ENCODE results near the gene NOL4L.

Gene NOL4L

DNA sequence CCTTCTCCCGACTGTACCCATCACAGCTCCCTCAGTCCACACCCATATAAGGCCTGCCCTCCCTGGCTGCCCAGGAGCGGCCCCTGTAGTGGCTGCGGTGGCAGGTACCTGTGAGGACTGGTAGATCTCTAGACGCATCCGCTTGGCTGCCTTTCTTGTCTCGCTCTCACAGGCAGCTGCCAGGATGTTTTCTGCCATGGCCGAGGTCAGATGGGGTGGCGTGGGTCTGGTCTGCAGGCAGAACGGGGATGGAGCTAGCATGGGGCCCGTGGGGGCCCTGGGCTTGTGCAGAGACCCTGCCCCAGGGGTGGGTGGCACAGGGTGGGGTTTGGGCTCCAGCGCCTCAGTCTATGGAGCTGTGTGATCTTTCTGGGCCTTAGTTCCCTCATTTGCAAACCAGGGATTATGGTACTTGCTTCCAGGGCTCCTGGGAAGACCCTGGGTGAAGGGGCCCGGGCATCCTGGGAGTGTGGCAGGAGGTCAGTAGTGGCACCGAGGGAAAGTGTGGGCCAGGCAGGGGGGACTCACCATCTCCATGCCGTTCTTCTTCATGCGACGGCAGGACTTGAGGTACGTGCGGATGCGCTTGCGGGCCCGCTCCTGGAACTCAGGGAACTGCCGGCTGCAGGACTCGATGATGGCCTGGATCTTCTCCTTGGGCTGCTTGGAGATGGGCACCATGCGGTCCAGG is 132.2 kb downstream of the NOL4L start:
- no peak for DNase-seq

DNA sequence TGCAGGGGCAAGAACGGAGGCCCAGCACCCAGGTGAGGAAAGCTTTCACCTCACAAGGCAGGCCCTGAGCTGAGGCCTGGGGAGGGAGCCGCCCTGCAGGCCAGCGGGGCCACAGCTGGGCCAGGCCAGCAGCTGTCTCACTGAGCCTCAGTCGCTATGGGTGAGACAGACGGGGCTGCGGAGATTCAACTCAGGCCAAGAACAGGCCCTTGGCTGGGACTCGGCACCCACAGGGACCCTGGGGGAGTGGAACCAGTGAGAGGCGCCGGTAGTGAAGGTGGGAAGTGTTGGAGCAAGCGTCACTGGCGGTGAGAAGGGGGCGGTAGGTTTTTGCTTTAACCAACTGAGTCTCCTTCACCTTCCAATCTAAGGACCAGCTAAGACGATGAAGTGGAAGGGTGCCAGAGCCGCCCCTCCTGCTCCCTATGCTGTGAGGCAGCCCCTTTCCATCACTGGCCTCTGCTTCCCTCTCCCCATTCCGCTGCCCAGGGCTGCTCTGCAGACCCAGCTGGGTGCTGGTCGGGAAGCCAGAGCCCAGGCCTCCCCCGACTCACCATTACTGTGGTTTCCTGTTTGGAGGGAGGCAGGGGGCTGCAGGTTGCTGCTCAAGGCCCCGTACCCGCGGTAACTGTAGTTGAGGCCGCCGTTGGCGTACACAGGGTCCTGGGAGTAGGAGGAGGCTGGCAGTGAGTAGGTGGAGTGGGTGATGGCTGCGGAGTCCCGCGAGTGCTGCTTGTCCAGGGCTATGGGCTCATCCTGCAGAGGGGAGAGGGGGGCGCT is 133.3 kb downstream of the NOL4L start:
- DNase-seq, result no peak

DNA sequence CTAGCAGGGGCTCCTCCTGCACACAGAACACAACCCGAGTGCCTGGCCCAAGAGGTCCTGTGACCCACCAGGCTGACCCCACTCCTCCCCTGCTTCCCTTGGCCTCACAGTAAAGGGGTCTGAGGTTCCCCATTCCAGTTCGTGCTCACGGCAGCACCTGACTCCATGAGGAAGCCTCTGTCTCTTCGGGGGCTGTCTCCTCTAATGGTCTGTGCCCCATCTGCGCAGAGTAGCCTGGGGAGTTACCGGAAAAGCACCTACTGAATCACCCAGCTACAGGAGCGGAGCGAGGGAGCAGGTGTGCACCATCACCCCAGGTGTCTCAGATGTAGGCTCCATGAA is 133.8 kb downstream of the NOL4L start:
- no peak for DNase-seq

DNA sequence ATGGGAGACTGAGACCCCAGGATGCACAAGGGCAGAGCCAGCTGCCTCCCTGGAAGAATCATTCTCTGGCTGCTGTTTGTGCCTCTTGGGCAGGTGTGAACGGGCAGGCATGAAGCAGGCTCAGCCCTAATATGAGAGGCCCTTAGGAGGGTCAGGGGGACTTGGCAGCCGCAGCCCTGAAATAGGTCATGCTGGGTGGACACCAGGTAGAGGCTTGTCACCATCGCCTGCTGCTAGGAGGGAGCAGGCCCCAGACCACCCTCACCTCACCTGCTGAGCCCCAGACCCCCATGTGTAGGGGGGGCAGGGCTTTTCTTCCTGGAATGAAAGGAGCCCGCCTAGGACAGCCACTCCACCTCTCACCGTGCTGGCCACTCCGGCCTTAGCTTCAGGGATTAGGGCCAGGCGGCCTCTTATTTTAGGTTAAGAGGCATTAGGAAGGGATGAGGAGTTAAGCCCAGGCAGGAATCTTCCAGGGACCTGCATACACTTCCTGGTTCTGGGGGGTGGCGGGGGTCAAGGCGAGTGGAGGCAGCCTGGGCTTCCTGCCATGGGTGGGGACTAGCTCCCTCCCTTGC is 134.6 kb downstream of the NOL4L start:
- DNase-seq, result no peak

DNA sequence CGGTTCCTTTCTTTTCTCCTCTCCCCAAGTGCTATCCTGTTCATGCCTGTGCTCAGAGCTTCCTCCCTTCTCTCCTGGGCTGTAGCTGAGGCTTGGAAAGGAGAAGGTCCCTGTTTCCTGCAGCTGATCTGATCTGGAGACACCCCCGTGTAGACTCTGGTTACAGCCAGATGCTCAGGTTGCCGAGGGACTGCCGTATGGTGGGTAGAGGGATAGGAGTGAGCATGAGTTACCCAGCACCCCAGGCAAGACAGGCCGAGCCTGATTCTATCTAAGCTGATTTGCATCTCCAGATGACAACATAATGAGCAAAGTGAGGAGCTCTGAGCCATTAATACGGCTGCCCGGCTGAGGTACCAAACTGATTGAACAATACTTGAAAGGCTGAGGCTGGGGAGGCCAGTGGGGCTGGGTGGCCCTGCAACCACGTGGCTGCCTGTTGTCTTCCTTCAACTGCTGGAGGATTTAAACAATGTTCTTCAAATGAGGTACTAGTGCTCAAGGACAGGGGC is 135.2 kb downstream of the NOL4L start:
- DNase-seq, result no peak

DNA sequence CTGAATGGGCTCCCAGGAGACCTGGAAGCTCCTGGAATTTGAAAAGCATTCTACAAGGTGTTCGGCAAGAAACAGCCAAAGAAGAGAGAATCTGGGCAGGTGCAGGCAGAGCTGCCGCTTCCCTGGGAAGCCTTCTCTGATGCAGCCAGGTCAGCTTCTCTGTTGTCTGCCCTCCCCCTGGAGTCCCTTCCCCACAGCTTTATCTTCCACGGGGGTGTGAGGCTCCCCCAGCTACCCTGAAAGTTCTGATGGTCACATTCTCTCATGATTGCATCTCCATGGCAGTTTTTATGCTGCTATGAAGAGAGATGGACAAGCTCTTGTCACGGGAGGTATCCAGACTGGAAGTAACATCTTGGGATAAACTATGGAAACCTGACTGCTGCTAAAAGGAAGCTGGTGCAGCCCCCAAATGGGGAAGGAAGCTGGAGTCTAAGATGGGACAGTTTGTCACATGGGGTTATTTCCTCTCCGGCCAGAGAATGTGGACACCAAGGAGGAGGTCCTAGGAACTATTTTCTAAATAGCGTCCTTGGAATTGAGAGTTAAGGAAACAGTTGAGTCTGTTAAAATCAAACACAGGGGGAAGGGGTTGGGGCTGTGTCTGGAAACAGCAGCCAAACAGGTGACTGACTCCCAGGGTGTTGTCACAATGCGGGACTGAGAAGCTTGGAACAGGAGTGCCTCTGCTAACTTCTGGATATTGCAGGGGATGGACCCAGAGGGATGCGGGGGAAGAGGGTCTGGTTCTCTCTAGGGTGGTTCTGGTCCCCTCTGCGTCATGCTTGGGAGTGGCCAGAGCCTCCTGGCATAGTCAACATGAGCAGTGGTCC is 135.9 kb downstream of the NOL4L start:
- no peak for DNase-seq

DNA sequence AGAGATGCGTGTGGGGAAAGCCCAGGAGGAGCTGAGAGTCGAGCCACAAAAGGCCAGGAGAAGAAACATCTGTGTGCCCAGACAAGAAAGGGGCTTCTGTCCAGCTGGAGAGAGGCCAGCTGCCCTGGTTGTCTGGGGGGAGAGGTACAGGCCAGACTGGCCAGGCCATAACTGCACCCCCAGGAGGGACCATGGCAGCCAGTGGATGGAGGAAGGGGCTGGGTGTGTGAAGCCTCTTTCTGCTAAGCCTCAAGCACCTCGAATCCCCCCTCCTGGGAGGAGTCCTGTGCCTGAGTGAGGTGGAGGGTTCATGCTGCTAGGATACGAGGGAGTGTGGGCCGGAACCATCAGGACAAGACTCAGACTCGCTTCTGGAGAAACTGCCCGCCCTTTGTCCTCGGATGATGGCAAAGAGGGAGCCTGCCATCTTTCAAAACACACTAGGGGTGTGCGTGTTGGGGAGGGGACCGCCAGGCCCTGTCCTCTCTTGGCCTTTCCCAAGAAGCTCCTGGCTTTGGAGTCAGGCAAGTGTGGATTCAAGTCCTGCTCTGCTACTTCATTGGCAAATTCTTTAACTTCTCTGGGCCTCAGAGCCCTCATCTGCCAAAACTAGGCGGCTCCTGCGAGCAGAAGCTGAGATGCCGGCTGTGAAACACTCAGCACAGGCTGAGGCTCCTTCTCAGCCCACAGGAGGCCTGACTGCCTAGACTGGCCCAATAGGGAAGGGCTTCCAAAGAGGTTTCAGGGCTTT is 136.7 kb downstream of the NOL4L start:
- no peak for DNase-seq

DNA sequence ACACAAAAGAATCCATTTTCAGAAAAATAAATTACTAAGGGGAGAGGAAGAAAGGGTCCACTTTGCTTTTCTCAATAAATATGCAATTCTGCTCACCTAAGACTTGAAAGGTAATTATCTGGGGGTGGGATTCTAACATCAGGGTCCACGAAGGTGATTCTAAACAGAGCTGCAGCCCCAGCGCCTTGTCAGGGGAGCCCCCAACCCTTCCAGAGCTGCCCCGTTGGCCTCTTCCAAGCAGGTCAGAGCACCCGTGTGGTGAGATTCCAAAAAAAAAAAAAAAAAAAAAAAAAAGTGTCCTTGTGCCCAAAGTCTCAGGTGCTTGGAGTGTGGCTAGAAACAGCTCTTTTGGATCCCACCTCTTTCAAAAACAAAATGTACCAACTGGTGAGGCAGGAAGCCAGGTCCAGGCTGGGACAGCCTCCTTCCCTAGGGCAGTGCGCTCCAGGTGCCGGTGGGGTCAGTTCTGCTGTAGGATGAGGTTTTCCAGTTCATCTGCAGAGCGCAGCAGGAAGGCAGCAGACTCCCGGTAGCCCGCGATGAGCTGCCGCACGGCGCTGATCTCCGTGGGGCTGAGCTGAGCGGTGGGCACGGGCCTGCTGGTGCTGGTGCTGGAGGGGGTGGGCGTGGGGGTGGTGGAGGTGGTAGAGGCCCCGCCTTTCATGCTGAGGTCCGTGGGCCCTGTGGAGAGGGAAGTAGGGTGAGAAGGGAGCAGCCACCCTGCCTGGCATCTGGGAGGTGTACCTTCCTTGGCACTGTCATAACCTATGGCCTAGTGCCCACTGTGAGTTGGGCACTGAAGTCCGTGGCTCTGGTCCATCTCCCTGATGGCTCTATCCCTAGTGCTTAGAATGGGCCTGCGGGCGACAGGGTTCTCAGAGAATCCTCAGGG is 137.8 kb downstream of the NOL4L start:
- DNase-seq, result no peak

DNA sequence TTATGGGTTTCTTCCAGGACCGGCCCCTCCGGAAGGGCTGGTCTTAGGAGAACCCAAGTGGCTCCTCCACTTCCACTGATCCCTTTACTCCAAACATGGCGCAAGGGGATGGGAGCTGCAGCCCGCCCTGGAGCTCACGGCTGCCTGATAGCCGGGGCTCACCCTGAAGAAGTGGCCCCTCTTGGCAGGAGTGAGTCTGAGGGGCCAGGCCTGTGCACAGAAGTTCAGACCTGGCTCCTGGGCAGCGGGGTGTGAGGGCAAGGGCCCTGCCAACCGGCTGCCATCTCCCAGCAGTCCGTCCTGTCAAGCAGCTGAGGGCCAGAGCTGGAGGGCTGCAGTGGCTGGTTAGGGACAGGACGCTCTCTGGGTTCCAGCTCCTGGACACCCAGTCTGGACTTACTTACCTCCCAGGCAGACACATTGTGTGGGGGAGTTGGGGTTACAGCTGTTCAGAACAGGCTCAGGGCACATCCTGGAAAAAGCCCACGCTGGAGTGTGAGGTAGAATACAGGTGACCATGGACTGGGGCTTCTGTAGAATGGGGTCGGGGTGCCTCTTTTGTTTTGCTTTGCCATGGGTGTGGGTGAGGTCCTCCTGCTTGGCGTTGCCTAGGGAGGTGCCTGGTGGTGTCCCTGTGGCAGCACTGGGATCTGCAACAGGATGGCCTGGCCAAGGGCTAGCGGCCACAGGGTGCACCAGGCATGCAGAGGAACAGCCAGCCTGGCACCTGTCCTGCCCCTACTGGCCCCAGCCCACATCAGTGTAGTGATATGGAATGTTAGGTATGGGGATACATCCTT is 138.6 kb downstream of the NOL4L start:
- DNase-seq, result no peak

DNA sequence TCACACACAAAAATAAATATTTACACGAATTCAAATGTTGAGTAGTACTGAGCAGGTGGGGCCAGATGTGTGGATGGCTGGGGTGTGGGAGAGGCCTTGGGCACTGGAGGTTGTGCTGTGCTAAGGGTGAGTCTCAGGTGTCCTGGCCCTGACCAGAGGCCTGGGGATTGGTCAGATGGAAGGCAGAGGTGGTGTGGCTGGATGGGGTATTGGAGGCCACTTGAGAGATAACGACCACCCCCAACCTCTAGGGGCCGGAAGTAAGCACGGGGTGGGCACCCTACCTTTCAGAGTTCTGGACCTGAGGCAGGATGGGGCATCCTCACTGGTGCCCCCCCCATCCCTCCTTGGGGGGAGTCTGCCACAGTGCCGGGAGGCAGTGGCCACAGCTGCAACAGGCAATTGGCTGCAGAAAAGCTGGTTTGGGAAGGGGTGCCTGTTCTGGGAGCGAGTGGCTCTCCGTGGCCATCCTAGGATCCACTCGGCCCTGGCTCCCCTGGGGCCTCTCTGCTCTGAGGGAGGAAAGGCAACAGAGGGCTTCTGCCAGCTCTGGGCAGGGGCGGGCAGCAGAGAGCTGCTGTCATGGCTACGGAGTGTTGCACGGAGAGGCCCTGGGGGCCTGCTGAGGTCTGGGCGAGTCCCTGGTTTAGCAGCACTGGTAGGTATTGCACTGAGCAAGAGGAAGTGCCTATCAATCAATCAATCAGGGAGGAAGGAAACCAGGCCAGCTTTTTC is 139.4 kb downstream of the NOL4L start:
- DNase-seq, result no peak

DNA sequence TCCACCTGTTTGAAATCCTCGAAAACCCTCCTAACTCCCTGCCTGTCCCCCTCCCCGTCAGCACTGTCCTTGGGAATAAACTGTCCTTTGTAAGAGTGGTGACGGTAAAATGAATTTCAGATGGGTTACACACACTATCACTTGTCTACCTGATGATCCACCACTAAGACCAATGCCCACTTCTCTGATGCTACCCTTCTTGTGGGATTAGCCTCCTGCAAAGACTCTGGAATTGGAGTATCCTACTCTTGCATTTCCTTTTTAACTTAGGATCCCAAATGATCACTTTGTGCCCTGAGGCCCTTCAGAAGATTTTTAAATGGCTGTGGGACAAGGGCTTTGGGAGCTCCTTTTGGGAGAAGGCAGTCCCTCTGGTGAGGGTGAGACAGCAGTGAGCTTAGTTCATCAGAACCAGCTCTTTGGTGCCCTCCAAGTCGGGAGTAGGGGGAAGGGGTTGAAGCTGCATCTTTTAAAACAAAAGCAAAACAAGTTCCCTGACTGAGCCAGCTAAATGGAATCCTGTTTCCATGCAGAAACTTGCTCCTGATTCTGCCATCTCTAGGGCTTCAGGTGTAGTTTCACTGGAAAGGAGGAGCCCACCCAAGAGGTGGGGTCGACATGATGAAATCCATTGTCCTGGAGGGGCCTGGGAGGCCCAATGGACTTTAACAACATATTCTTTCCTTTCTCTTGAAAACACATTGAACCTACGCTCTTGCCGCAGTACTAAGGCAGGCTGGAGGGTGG is 140.5 kb downstream of the NOL4L start:
- DNase-seq, result no peak

DNA sequence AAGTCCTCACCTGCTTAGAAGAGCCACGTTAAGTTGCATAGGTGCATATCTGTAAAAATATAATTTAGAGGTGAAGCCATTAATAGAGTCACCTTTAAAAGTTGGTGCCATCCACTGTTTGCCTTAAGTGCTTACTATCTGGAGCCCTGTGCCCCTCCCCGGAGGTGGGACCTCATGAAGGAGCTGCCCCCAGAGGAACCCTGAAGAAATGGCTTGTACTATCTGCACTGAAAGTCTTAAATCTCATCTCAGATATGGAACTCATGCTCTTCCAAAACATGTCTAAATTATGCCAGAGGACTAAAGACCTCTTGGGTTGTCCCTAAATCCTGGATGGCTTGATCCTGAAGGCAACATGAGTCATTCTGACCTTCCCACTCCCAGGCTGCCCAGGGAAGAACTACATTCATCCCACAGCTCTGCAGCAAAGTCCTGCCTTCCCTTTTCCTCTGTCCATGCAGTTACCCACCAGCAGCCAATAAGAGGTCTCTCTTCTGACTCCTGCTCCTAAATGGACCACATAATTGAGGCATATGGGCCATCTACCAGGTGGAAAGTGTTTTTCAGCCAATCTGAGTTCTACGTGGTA is 141.7 kb downstream of the NOL4L start:
- DNase-seq, result no peak

DNA sequence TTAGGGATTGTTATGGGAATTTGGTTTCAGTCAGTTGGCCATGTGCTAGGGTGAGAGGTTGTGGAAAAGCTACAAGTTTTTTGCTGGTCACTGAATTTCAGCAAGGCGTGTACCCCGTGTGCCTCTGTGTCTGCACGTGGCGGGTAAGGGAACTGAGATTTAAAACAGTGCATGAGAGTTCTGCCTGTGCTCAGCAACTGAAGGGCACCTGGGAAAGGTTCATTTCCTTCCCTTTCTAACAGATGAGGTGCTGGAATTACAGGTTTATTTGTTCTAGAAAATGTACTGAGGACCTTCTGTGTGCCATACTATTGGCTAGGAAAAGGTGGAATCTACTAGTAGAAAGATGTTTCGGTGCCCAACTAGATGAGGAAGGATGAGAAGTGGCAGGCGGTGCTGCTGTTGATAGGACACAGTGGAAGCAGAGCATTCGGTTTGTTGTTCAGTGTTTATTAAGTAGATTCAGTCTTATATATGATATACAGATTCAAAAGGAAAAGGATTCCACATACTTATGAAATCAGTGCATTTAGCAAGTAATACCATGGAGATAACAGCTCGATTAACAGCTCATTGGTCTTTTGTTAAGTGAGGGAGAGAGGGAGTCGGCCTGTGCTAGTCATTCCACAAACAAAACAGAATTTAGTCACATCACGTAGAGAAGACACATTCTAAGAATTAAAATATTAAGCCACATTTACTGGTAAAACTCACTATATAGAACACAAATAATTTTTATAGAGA is 142.3 kb downstream of the NOL4L start:
- DNase-seq, result no peak

DNA sequence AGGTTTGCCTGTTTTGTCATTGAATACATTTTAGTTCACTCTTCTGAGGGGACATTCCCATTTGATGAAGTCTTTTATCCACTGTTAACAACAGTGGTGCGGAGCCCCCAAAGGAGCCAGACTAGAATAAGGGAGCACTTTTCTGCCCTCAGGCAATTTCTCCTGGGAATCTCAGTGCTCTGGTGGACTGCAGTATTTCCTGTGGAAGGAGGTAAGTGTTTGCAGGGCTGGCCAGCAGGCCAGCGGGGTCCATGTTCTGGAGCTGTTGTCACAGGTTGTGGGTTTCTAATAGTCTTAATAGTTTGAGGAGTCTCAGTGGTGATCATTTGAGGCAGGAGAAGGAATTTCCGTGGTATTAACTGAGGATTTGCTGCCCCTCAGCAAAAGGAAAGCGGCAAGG is 143.5 kb downstream of the NOL4L start:
- no peak for DNase-seq

DNA sequence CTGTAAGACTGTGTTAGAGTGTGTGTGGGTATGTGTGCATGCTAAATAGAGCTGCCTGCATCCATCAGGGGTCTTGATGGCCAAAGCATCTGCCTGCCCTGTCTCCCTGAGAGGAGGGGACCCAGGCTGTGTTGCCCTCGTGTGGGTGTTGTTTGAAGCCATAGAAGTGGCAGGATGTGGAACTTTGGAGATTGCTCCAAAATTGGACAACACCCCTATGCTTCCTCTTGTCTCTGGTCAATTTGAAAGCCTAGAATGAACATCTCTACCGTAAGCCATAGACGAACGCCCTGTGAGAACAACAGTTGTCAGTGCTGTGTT is 144.4 kb downstream of the NOL4L start:
- no peak for DNase-seq

DNA sequence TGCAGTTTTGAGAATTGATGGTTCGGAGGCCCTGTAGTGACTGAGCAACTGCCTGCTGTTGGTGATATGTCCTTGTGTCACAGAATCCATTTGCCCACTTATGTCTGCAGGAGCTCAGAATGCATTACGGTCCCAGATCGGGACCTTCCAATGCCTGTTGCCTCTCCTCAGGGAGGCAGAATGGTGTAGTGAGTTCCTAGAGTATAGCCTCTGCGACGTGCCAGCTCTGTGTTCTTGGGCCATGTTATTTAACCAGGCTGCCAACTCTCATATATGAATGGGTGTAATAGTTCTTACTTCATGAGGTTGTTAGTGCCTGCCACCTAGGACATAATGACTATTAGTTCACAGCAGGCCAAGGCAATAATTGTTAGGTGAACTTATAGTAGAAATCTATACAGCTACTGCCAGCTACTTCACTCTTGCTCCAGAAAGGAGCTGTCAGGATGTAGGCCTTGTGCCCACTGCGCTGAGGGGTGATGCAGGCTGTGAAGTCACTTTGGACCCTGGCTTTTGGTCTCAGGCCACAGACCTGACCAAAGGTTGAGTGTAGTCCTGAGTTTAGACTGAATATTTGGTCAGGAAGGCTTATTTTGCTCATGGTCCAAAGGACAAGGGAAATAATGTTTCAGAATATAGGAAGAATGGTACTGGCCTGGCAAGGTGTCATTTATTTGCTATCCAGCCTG is 144.9 kb downstream of the NOL4L start:
- DNase-seq, result no peak

DNA sequence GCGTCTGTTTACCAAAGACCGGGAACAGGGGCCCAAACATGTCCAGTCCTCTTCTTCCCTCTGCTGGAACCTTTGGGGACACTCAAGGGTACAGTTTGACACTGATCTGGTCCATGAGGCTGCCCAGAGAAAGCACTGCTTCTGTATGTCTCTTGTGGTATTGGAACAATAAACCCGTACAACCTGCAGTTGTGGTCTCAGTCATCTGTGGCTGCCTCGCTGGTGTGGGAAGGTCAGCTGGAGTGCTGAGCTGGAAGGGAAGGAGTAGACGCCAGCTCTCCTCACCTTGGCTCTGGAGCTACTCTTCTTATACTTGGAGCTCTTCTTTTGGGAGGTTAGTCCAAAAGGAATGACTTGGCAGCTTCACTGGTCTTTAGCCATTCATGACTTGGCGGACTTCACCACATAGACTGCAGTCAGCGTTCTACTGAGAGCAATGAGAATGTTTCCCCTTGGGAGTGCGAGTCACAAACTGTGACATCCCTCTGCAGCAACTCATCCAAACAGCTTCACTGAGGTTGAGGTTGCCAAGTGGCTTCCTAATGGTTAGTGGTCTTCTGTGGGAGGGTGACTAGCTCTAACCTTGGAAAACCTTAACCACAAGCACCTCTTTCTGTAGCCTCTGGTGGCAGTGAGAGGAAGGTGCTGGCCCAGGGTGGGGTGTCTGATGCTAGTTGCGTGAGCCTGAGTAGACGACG is 145.9 kb downstream of the NOL4L start:
- no peak for DNase-seq
